Nephron (organoid): ENCODE results near the gene KCNT2.

Experiments
- H3K27ac Mint-ChIP-seq, 3 experiments: 2 replicates each; pipeline ENCODE4 v1.8.0; 2020; ENCODE audit warnings: mixed read lengths in 3 of 3, mild to moderate bottlenecking in 2 of 3, moderate library complexity in 1 of 3
- H3K27me3 Mint-ChIP-seq: 2 replicates; pipeline ENCODE4 v1.8.0; 2021; ENCODE audit warnings: low read depth, mild to moderate bottlenecking, moderate library complexity, mixed read lengths
- H3K36me3 Mint-ChIP-seq: 2 replicates; pipeline ENCODE4 v1.8.0; 2020; ENCODE audit warnings: low read depth, mixed read lengths
- H3K4me1 Mint-ChIP-seq: 2 replicates; pipeline ENCODE4 v1.8.0; 2020; ENCODE audit warnings: mixed read lengths
- H3K4me3 Mint-ChIP-seq, 3 experiments: 2 replicates each; pipeline ENCODE4 v1.8.0; 2020; ENCODE audit warnings: mild to moderate bottlenecking in 3 of 3, mixed read lengths in 3 of 3, moderate library complexity in 2 of 3
- H3K9me3 Mint-ChIP-seq: 2 replicates; pipeline ENCODE4 v1.8.0; 2020; ENCODE audit warnings: mixed read lengths
- TF ChIP-seq, protein P1 (sequence below), 3 experiments: fragments of 200-600 bp; sonication (generic); IDR thresholded peaks; one replicate each; pipeline ENCODE4 v1.5.0; 2021; ENCODE audit warnings: antibody characterized with exemption in 3 of 3; ENCODE audit not compliant: unreplicated experiment in 3 of 3

The KCNT2 gene

DNA sequence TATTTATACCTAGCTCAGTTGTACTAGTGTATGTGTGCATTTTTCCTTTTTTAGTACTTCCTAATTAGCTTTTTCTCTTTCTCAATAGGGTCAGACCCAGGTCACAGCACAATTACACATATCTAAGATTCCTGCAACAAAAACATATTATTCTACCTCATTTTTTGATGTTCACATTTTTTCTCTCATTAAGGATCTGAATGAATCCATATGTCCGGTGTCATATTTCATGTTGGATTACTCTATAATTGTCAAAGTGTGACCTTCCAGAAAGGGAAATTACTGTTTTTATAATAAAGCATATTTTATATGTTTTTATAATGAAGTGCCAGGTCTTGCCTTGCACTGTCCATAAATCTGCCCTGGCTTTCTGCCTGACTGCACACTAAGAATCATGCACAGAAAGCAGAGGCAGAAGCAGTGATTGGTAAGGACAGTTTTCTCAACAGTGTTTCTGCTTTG is 143.7 kb downstream of the KCNT2 start:
- H3K27me3 Mint-ChIP-seq: no peaks in the 10 kb centered on the region
- peaks cover 14% of the 10 kb centered on the region for H3K36me3 Mint-ChIP-seq
- TF ChIP-seq, protein P1, sequence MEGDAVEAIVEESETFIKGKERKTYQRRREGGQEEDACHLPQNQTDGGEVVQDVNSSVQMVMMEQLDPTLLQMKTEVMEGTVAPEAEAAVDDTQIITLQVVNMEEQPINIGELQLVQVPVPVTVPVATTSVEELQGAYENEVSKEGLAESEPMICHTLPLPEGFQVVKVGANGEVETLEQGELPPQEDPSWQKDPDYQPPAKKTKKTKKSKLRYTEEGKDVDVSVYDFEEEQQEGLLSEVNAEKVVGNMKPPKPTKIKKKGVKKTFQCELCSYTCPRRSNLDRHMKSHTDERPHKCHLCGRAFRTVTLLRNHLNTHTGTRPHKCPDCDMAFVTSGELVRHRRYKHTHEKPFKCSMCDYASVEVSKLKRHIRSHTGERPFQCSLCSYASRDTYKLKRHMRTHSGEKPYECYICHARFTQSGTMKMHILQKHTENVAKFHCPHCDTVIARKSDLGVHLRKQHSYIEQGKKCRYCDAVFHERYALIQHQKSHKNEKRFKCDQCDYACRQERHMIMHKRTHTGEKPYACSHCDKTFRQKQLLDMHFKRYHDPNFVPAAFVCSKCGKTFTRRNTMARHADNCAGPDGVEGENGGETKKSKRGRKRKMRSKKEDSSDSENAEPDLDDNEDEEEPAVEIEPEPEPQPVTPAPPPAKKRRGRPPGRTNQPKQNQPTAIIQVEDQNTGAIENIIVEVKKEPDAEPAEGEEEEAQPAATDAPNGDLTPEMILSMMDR (IDR thresholded peaks at IDR 0.05; ENCODE audit: unreplicated experiment in 3 of 3): no peak
- no peaks in the 10 kb centered on the region for H3K9me3 Mint-ChIP-seq
- H3K4me3 Mint-ChIP-seq: no peak overlapping the region
- H3K4me1 Mint-ChIP-seq: peaks cover 24% of the 10 kb centered on the region
- H3K27ac Mint-ChIP-seq: peak overlapping the region; percentile 77 to 96 (median 79)

DNA sequence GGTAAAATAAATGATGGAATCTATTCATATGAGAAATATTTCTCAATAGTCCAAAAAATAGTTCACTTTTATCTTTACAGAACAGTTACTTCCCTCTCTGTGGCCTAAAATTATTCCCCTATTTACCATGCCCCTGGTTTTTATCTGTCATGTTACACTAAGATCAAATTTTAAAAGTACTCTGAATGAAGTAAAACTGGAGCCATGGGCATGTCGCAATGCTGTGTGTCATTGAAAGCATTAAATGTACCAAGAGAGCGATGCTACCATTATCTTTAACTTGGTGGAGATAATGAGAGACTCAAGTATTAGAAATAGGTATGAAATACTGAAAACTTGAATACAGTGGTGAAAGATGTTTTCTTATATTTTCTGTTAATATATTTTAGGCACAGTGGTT is 146.2 kb downstream of the KCNT2 start:
- no peaks in the 10 kb centered on the region for H3K9me3 Mint-ChIP-seq
- H3K4me1 Mint-ChIP-seq: peaks cover 24% of the 10 kb centered on the region
- H3K27ac Mint-ChIP-seq: no peak overlapping the region
- TF ChIP-seq, protein P1 (IDR thresholded peaks at IDR 0.05; ENCODE audit: unreplicated experiment in 3 of 3): no peak
- no peaks in the 10 kb centered on the region for H3K27me3 Mint-ChIP-seq
- no peak overlapping the region for H3K4me3 Mint-ChIP-seq
- peaks cover 14% of the 10 kb centered on the region for H3K36me3 Mint-ChIP-seq

DNA sequence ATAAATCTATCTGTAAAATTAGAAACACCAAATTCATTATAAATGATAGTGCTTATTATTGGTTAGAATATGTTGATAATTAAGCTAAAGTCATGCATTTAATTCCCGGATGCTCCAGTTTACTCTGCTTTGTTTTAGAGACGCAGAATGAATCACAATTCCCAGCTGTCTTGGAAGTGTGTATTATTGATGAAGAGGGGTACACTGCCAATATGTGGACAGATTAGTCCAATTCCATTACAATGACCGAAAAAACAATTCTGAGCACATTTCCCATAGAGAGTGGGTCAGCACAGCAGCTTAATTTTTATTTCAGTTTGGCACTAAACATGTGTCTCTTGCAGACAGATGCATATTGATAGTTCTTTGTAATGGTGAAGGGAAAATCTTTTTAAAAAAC is 146.7 kb downstream of the KCNT2 start:
- Mint-ChIP-seq H3K4me3 (no peak overlapping the region), H3K36me3 (peaks cover 9% of the 10 kb centered on the region), H3K4me1 (peaks cover 24% of the 10 kb centered on the region), H3K27ac (no peak overlapping the region), H3K27me3 (no peaks in the 10 kb centered on the region), H3K9me3 (no peaks in the 10 kb centered on the region)
- TF ChIP-seq, protein P1 (IDR thresholded peaks at IDR 0.05; ENCODE audit: unreplicated experiment in 3 of 3): no peak

DNA sequence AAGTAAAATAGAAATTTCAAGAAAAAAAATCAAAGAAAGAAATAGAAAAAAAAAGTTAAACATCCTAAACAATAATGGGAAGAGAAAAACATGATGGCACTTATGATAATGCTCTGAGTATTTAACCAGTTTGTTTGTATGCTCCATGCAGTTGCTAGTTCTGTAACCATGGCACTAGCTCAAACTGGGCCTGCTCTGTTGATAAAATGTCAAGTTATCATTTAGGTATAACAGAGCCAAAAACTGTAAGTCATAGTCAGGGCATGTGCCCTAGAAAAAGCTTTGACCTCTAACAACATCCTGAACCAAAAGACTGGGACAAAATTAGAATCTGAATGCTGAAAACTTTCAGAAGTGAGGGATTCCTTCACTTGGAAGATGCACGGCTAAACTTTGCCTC is 148.9 kb downstream of the KCNT2 start:
- Mint-ChIP-seq H3K27me3 (no peaks in the 10 kb centered on the region), H3K4me1 (peaks cover 16% of the 10 kb centered on the region), H3K36me3 (peaks cover 9% of the 10 kb centered on the region), H3K9me3 (no peaks in the 10 kb centered on the region), H3K27ac (no peak overlapping the region), H3K4me3 (no peak overlapping the region)
- TF ChIP-seq, protein P1 (IDR thresholded peaks at IDR 0.05; ENCODE audit: unreplicated experiment in 3 of 3): no peak

DNA sequence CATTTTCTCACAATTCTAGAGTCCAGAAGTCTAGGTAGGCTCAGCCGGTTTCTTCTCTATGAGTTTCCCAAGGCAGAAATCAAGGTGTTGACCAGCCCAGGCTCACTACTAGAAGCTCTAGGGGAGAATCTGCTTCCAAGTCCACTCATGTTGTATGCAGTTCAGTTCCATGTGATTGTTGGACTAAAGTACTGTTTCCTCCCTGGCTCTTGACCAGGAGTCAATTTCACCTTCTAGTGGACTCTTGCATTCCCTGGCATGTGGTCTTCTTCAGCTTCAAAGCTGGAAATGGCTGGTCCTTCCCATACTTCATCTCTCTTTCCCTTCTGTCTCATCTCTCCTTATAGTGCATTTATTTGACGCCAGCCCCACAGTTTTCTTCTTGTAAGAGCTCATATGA is 153.4 kb downstream of the KCNT2 start:
- TF ChIP-seq, protein P1 (IDR thresholded peaks at IDR 0.05; ENCODE audit: unreplicated experiment in 3 of 3): no peak
- Mint-ChIP-seq H3K36me3 (peaks cover 5% of the 10 kb centered on the region), H3K4me3 (no peak overlapping the region), H3K27me3 (no peaks in the 10 kb centered on the region), H3K27ac (no peak overlapping the region), H3K9me3 (no peaks in the 10 kb centered on the region), H3K4me1 (peaks cover 12% of the 10 kb centered on the region)

DNA sequence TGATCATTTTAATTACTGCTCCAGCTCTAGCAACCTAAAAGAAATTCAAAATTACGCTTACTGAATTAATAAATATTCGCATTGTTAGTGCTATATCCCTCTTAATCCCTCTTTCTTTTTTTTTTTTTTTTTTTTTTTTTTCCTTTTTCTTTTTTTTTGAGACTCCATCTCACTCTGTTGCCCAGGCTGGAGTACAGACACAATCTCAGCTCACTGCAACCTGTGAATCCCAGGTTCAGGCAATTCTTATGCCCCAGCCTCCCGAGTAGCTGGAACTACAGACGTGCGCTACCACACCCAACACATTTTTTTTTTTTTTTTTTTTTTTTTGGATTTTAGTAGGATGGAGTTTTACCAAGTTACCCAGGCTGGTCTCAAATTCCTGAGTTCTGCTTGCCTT is 157.1 kb downstream of the KCNT2 start:
- Mint-ChIP-seq H3K4me3 (no peak overlapping the region), H3K4me1 (peaks cover 12% of the 10 kb centered on the region), H3K27ac (no peak overlapping the region), H3K36me3 (peaks cover 9% of the 10 kb centered on the region), H3K9me3 (no peaks in the 10 kb centered on the region), H3K27me3 (no peaks in the 10 kb centered on the region)
- TF ChIP-seq, protein P1 (IDR thresholded peaks at IDR 0.05; ENCODE audit: unreplicated experiment in 3 of 3): no peak
